Stimulated activated CD8-positive, alpha-beta memory T cell treated with anti-CD3 and anti-CD28 coated beads, Interleukin-4, amount 100 ng/mL, for 4 hours (primary cell): ENCODE data around the gene PANX2.

Source experiments
- DNase-seq, 2 donors: peaks; one replicate each; pipeline ENCODE4 v3.0.0-alpha.2; 2020; ENCODE audit warnings: low read depth in 2 of 2, low spot score in 1 of 2

PANX2 gene

GRCh38 chr22:50227579-50228215, 57.2 kb downstream of the PANX2 start:
- DNase-seq = no peak

- no peak for DNase-seq
Measured at GRCh38 chr22:50228366-50228765, 57.8 kb downstream of the PANX2 start.

- DNase-seq = no peak
Measured at GRCh38 chr22:50229370-50229769, 58.8 kb downstream of the PANX2 start.
